BE2C (cell line): ENCODE data around the gene RNASE1.

Experiments used
- DNase-seq: peaks from one replicate; pipeline ENCODE4 v3.0.0-alpha.2; 2020
- H3K27me3 ChIP-seq: fragments of 250-450 bp; sonication (Bioruptor Pico); 2 replicates; pipeline ENCODE4 v1.5.1; 2020; ENCODE audit warnings: mild to moderate bottlenecking
- H3K36me3 ChIP-seq: fragments of 250-450 bp; sonication (Bioruptor Pico); 2 replicates; pipeline ENCODE4 v1.5.1; 2020; ENCODE audit warnings: mild to moderate bottlenecking
- H3K4me1 ChIP-seq: fragments of 250-450 bp; sonication (Bioruptor Pico); 2 replicates; pipeline ENCODE4 v1.5.1; 2020
- H3K4me3 ChIP-seq: 2 replicates; pipeline ENCODE4 v1.5.1; 2011; ENCODE audit warnings: low read depth, low read length
- H3K9me3 ChIP-seq: fragments of 250-450 bp; sonication (Bioruptor Pico); 2 replicates; pipeline ENCODE4 v1.5.1; 2020
- TF ChIP-seq, protein P1 (sequence below): IDR thresholded peaks from 2 replicates; pipeline ENCODE4 v1.5.1; 2012; ENCODE audit warnings: mild to moderate bottlenecking, low read depth, low read length

Gene RNASE1

DNA sequence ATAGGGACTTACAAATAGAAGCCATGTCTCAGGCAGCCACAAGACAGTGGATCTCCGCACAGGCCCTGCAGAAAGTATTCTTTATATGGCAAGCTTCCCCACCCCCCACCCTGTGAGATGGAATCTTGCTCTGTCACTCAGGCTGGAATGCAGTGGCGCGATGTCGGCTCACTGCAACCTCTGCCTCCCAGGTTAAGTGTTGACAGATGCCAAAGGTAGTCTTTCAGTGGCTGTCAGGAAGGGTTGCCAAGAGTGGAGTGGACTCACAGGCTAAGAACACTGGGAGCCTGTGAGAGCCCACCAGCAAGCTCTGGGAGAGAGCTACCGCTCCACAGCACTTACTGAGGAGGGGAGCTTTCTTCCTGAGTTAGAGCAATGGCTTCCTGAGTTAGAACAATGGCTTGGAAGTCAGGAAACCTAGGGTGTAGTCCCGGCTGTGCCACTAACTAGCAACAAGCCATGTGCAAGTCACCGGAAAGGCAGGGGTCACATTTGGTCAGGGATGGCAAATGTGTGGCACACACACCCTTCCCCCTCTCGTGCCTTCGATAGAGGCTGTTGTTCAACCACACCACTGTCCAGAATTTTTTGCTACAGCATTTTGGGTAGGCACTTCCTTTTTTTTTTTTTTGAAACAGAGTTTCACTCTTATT, 2.6 kb downstream of the RNASE1 start:
- DNase-seq = no peak
- Histone ChIP-seq H3K4me1 (no peaks in the 10 kb centered on the region), H3K27me3 (peaks cover 61% of the 10 kb centered on the region), H3K9me3 (no peaks in the 10 kb centered on the region), H3K4me3 (no peak overlapping the region), H3K36me3 (no peaks in the 10 kb centered on the region)
- TF ChIP-seq, protein P1, sequence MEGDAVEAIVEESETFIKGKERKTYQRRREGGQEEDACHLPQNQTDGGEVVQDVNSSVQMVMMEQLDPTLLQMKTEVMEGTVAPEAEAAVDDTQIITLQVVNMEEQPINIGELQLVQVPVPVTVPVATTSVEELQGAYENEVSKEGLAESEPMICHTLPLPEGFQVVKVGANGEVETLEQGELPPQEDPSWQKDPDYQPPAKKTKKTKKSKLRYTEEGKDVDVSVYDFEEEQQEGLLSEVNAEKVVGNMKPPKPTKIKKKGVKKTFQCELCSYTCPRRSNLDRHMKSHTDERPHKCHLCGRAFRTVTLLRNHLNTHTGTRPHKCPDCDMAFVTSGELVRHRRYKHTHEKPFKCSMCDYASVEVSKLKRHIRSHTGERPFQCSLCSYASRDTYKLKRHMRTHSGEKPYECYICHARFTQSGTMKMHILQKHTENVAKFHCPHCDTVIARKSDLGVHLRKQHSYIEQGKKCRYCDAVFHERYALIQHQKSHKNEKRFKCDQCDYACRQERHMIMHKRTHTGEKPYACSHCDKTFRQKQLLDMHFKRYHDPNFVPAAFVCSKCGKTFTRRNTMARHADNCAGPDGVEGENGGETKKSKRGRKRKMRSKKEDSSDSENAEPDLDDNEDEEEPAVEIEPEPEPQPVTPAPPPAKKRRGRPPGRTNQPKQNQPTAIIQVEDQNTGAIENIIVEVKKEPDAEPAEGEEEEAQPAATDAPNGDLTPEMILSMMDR = no peak

DNA sequence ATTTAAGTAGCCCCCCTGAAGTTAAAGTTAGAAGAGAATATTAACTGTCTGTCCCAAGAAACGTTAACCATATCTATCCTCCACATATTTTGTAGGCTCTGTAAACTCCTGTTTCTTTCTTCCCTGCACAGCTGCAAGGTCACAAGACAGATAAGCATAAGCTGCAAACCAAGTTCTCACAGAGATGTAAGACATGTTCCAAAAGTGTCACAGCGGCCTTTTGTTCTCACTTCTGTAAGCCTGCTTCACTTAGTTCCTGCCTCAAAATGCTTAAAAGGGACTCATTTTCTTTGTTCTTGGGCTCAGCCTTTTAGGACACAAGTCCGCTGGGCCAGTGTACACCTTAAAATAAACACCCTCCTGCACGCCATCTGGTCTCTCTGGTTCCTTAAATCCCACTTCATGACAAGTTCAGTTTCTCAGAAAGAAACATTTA, 3.2 kb downstream of the RNASE1 start:
- no peaks in the 10 kb centered on the region for H3K4me1 ChIP-seq
- no peak for DNase-seq
- peaks cover 61% of the 10 kb centered on the region for H3K27me3 ChIP-seq
- TF ChIP-seq, protein P1 = no peak
- no peaks in the 10 kb centered on the region for H3K36me3 ChIP-seq
- H3K9me3 ChIP-seq = no peaks in the 10 kb centered on the region
- H3K4me3 ChIP-seq = no peak overlapping the region

- H3K4me1 ChIP-seq = no peaks in the 10 kb centered on the region
- TF ChIP-seq, protein P1 = no peak
- no peaks in the 10 kb centered on the region for H3K9me3 ChIP-seq
- H3K27me3 ChIP-seq = peaks cover 60% of the 10 kb centered on the region
- H3K36me3 ChIP-seq = no peaks in the 10 kb centered on the region
- H3K4me3 ChIP-seq = no peak overlapping the region
- DNase-seq = no peak
These were observed 3.7 kb downstream of the RNASE1 start for GRCh38 chr14:20798932-20799331.

DNA sequence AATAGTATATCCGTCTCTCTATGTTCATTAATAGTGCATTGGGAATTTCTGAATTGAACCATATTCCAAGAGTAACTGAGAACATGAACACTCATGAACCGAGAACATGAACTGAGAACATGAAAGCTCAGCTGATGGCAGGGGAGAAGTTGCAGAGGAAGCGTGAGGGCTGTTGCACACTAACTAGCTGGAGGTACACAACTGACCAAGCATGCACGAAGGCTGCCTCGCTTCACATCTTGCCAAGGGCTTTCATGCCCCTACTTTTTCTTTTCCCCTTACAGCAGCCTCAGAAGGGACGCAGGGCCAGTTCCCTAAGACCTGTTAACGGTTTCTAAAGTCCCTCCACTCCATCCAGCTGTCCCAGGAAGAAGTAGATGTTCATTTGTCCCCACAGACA, 4.3 kb downstream of the RNASE1 start:
- Histone ChIP-seq H3K4me3 (no peak overlapping the region), H3K27me3 (peaks cover 57% of the 10 kb centered on the region), H3K4me1 (no peaks in the 10 kb centered on the region), H3K36me3 (no peaks in the 10 kb centered on the region), H3K9me3 (no peaks in the 10 kb centered on the region)
- TF ChIP-seq, protein P1 = no peak
- no peak for DNase-seq

DNA sequence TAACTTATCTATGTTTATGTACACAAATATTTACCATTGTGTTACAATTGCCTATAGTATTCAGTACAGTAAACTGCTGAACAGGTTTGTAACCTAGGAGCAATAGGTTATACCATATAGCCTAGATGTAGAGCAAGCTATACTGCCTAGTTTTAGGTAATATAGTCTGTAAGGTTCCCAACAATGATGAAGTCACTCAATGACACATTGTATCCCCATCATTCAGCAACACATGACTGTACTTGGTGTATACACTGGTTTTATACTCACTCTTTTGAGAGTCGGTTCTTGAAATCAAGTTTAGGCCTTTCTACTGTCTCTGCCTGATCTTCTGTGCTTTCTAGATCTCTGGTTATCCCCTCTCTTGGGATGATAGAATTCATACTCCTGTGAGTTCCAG, 5.5 kb downstream of the RNASE1 start:
- no peak for DNase-seq
- no peaks in the 10 kb centered on the region for H3K36me3 ChIP-seq
- TF ChIP-seq, protein P1 = no peak
- no peaks in the 10 kb centered on the region for H3K4me1 ChIP-seq
- peaks cover 55% of the 10 kb centered on the region for H3K27me3 ChIP-seq
- no peaks in the 10 kb centered on the region for H3K9me3 ChIP-seq
- no peak overlapping the region for H3K4me3 ChIP-seq

DNA sequence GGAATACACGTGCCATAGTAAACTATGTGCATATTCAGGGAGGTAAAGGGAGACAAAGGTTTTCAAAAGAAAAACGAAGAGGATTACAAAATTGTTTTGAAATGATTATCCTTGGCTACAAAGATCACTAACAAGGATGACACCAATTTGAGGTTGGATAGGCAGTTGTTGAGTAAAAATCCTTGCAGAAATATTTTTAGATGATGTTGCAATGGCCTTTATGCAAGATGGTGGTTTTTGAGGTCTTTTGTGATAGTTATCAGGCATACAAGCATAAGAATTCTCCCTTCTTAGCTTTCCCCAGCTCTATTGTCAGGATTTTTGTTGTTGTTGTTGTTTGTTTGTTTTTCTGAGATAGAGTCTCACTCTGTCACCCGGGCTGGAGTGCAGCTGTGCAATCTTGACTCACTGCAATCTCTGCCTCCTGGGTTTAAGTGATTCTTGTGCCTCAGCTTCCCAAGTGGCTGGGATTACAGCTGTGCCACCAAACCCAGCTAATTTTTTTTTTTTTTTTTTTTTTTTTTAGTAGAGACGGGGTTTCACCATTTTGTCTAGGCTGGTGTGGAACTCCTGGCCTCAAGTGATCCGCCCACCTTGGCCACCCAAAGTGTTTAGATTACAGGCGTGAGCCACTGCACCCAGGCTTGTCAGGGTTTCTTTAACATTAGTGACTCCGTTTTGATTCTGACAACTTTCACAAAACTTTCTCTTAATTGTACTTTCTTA, 7.8 kb downstream of the RNASE1 start:
- Histone ChIP-seq H3K4me3 (no peak overlapping the region), H3K4me1 (no peaks in the 10 kb centered on the region), H3K36me3 (no peaks in the 10 kb centered on the region), H3K9me3 (no peaks in the 10 kb centered on the region), H3K27me3 (peaks cover 36% of the 10 kb centered on the region)
- no peak for DNase-seq
- TF ChIP-seq, protein P1 = no peak
